A673 (cell line): ENCODE results near the gene SLC39A12. TPM values are rescaled to one million over a fixed set of nuclear protein-coding genes. Genes with fewer than 3 reads are reported as not detected.

Experiments
- BruUV-seq: library from RNA; stranded (reverse); fragments of 400-500 nt; replicated peaks from 2 replicates; lab custom pipeline; 2021; lab: Mats Ljungman, UMichigan
- CTCF ChIA-PET: fragments of 300-600 bp; sonication (Branson Sonifier 250); formaldehyde crosslinking; loops from one replicate; lab custom pipeline; 2022; ENCODE audit warnings: antibody characterized with exemption; lab: Charles Lee
- POLR2A ChIA-PET: fragments of 300-600 bp; sonication (Branson Sonifier 250); formaldehyde crosslinking; loops from one replicate; lab custom pipeline; 2022; ENCODE audit warnings: antibody characterized with exemption; ENCODE audit not compliant: low non-redundant PET; lab: Charles Lee
- DNase-seq: peaks from one replicate; pipeline ENCODE4 v3.0.0-alpha.2; 2015; ENCODE audit warnings: low spot score
- H3K27ac ChIP-seq: fragments of 200-600 bp; sonication (generic); 2 replicates; pipeline ENCODE4 v1.5.1; 2016; ENCODE audit warnings: mixed run types, low read depth, mild to moderate bottlenecking, mixed read lengths, antibody characterized with exemption, low read length; ENCODE audit not compliant: poor library complexity, severe bottlenecking
- H3K27me3 ChIP-seq: fragments of 200-600 bp; sonication (generic); replicated peaks from 2 replicates; pipeline ENCODE4 v1.6.1; 2017; ENCODE audit warnings: mixed run types, low read depth, mild to moderate bottlenecking, mixed read lengths, antibody characterized with exemption, low read length; ENCODE audit not compliant: insufficient read depth, poor library complexity
- H3K36me3 ChIP-seq: fragments of 200-600 bp; sonication (generic); 2 replicates; pipeline ENCODE4 v1.6.1; 2016; ENCODE audit warnings: mixed run types, mild to moderate bottlenecking, mixed read lengths, antibody characterized with exemption, low read length; ENCODE audit not compliant: insufficient read depth, poor library complexity, severe bottlenecking
- H3K4me1 ChIP-seq: fragments of 200-600 bp; sonication (generic); 2 replicates; pipeline ENCODE4 v1.6.1; 2017; ENCODE audit warnings: mixed run types, mild to moderate bottlenecking, mixed read lengths, antibody characterized with exemption, low read length; ENCODE audit not compliant: insufficient read depth, poor library complexity, severe bottlenecking
- H3K4me3 ChIP-seq: fragments of 200-600 bp; sonication (generic); 2 replicates; pipeline ENCODE4 v1.5.1; 2016; ENCODE audit warnings: low read depth, mixed run types, mild to moderate bottlenecking, mixed read lengths, low read length; ENCODE audit not compliant: poor library complexity, severe bottlenecking
- H3K9me3 ChIP-seq: fragments of 200-600 bp; sonication (generic); 2 replicates; pipeline ENCODE4 v1.6.1; 2016; ENCODE audit warnings: mixed run types, low read depth, mild to moderate bottlenecking, mixed read lengths, antibody characterized with exemption, low read length; ENCODE audit not compliant: poor library complexity, severe bottlenecking
- EZH2 ChIP-seq: fragments of 200-600 bp; sonication (generic); IDR thresholded peaks from 2 replicates; pipeline ENCODE4 v1.6.1; 2017; ENCODE audit warnings: borderline replicate concordance, low read depth, mild to moderate bottlenecking, mixed read lengths, antibody characterized with exemption, low read length; ENCODE audit not compliant: poor library complexity, severe bottlenecking
- intact Hi-C: fragments of 100-400 bp; cut with micrococcal nuclease; formaldehyde crosslinking; loops from one replicate; pipeline ENCODE4 v1.10.0; 2022; ENCODE audit not compliant: unreplicated experiment
- total RNA-seq: library from RNA; stranded (reverse); gene quantifications from 2 replicates; pipeline ENCODE4 v1.2.3, GENCODE V29; 2021
- TF ChIP-seq, protein P1 (sequence below): fragments of 300-800, 200-600 bp; sonication (generic); conservative IDR thresholded peaks from 2 replicates; pipeline ENCODE4 v1.5.1; 2017; ENCODE audit warnings: low read depth, mild to moderate bottlenecking, antibody characterized with exemption, low read length, moderate library complexity, mixed read lengths

The SLC39A12 gene
- total RNA-seq, 1 experiment from 2014 or later: not detected

DNA sequence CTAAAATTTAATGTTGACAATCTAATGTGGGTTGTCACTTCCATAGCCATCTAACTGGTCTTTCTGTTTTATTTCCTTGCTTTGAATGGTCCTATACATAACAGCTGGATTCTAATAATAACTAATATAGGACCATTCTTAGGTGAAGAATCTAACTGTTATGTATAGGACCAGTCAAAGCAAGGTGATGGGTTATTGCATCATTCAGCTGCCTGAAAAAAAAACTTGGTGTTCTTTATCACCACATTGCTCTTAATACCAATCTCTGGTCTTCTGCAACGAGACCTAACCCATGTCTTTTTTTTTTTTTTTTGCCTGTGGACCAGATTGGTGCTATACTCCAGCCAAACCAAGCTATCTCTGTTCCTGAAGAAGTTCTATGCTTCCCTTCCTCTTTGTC is 45.7 kb upstream of the SLC39A12 start:
- BruUV-seq: no TSS peak
- H3K4me3 ChIP-seq: no peak overlapping the region
- DNase-seq: no peak
- TF ChIP-seq, protein P1, sequence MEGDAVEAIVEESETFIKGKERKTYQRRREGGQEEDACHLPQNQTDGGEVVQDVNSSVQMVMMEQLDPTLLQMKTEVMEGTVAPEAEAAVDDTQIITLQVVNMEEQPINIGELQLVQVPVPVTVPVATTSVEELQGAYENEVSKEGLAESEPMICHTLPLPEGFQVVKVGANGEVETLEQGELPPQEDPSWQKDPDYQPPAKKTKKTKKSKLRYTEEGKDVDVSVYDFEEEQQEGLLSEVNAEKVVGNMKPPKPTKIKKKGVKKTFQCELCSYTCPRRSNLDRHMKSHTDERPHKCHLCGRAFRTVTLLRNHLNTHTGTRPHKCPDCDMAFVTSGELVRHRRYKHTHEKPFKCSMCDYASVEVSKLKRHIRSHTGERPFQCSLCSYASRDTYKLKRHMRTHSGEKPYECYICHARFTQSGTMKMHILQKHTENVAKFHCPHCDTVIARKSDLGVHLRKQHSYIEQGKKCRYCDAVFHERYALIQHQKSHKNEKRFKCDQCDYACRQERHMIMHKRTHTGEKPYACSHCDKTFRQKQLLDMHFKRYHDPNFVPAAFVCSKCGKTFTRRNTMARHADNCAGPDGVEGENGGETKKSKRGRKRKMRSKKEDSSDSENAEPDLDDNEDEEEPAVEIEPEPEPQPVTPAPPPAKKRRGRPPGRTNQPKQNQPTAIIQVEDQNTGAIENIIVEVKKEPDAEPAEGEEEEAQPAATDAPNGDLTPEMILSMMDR: no peak
- no peak for TF ChIP-seq EZH2
- H3K9me3 ChIP-seq: no peaks in the 10 kb centered on the region
- intact Hi-C loops: no loop called here
- no peak overlapping the region for H3K27ac ChIP-seq
- H3K27me3 ChIP-seq: no peaks in the 10 kb centered on the region
- no peaks in the 10 kb centered on the region for H3K36me3 ChIP-seq
- ChIA-PET CTCF (no interaction called here), POLR2A (no interaction called here)
- peaks cover 3% of the 10 kb centered on the region for H3K4me1 ChIP-seq

GRCh38 chr10:17907641-17908040 is 44.1 kb upstream of the SLC39A12 start:
- Histone ChIP-seq H3K4me1 (peaks cover 3% of the 10 kb centered on the region), H3K36me3 (no peaks in the 10 kb centered on the region), H3K27me3 (no peaks in the 10 kb centered on the region), H3K4me3 (no peak overlapping the region), H3K9me3 (no peaks in the 10 kb centered on the region), H3K27ac (no peak overlapping the region)
- intact Hi-C loops: no loop called here
- TF ChIP-seq, protein P1: no peak
- TF ChIP-seq EZH2: no peak
- no TSS peak for BruUV-seq
- ChIA-PET CTCF (no interaction called here), POLR2A (no interaction called here)
- no peak for DNase-seq

GRCh38 chr10:17910125-17910789 is 41.5 kb upstream of the SLC39A12 start:
- Histone ChIP-seq H3K27me3 (no peaks in the 10 kb centered on the region), H3K4me3 (no peak overlapping the region), H3K9me3 (no peaks in the 10 kb centered on the region), H3K4me1 (peaks cover 3% of the 10 kb centered on the region), H3K36me3 (no peaks in the 10 kb centered on the region), H3K27ac (no peak overlapping the region)
- intact Hi-C loops: loop anchor here (1.0 to 2.0 kb wide), 2 partner anchors 194 to 305 kb away; no protein-coding TSS in a partner anchor
- ChIA-PET CTCF (no interaction called here), POLR2A (no interaction called here)
- no peak for TF ChIP-seq EZH2
- TF ChIP-seq, protein P1: peak; percentile 87
- no TSS peak for BruUV-seq
- DNase-seq: peak; percentile 86
